Measurements from ENCODE around the gene BCL6B. TPM values are rescaled to one million over a fixed set of nuclear protein-coding genes. Genes with fewer than 3 reads are reported as not detected.
A peak's percentile ranks its signal among the peaks of the same experiment; 100 is the strongest.
"Not testable (repeated sequence)": the region's sequence is repeated elsewhere in the genome, so short reads cannot be mapped to it uniquely, and the experiment has no call there.

Gene BCL6B
- total RNA-seq (2021; ENCODE audit: unreplicated experiment) (0.18 TPM), Bru-seq, nascent RNA (percentile 14 among the genes with signal in this experiment), BruChase-seq, experiment 1, labeled RNA remaining after a 2-hour chase (percentile 26 among the genes with signal in this experiment), BruChase-seq, experiment 2, labeled RNA remaining after a 6-hour chase (percentile 23 among the genes with signal in this experiment)
- polyA plus RNA-seq (2012; ENCODE audit: insufficient read length) = 0.18 TPM
- long read RNA-seq = 0 reads

DNA sequence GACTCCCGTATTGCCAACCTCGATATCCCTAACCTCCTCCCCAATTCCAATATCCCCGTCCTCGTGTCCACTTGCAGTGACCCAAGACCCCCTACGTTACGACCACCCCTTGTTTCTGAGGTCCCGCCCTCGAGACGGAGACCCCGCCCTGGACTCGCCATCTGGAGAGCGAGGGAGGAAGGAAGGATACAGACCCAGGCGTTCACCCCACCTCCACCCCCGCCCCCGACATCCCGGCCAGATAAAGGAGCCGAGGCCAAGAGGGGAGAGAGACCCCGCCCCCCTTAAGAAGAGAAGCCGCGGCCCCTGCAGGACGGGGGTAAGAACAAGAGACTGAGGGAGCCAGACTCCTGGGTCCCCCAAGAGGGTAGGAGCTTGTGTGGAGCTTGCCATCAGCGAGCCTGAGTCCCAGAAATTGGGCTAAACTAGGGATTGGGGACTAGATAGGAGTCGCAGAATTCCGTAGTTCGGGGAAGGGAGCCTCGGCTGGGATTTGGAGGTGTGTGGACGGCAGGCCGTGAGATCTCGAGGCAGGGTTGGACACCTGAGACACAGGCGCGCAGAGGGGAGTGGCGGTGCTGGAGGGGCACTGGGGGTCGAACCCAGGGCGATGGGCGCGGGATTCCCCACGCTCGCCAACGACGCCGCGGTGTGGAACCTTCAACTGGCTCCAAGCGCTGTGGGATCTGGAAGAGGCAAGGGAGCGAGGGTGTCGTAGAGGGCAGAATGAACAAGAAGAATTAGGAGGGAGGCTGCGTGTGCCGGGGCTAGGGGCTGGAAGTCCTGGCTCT lies at the start of gene BCL6B:
Gene BCL6B (plus strand): TSS at position 270 of the 791 bp plus-strand sequence. CDS start 622 bp downstream, outside the sequence.
- TF ChIP-seq CTCF (IDR thresholded peaks at IDR 0.05) = no peak
- no peak for TF ChIP-seq TCF7L2 (IDR thresholded peaks at IDR 0.05; ENCODE audit: low read depth, low read length)
- TF ChIP-seq, protein P1, sequence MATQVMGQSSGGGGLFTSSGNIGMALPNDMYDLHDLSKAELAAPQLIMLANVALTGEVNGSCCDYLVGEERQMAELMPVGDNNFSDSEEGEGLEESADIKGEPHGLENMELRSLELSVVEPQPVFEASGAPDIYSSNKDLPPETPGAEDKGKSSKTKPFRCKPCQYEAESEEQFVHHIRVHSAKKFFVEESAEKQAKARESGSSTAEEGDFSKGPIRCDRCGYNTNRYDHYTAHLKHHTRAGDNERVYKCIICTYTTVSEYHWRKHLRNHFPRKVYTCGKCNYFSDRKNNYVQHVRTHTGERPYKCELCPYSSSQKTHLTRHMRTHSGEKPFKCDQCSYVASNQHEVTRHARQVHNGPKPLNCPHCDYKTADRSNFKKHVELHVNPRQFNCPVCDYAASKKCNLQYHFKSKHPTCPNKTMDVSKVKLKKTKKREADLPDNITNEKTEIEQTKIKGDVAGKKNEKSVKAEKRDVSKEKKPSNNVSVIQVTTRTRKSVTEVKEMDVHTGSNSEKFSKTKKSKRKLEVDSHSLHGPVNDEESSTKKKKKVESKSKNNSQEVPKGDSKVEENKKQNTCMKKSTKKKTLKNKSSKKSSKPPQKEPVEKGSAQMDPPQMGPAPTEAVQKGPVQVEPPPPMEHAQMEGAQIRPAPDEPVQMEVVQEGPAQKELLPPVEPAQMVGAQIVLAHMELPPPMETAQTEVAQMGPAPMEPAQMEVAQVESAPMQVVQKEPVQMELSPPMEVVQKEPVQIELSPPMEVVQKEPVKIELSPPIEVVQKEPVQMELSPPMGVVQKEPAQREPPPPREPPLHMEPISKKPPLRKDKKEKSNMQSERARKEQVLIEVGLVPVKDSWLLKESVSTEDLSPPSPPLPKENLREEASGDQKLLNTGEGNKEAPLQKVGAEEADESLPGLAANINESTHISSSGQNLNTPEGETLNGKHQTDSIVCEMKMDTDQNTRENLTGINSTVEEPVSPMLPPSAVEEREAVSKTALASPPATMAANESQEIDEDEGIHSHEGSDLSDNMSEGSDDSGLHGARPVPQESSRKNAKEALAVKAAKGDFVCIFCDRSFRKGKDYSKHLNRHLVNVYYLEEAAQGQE (IDR thresholded peaks at IDR 0.05; ENCODE audit: insufficient read depth in 1 of 2, low read depth in 2 of 2, low read length in 1 of 2) = no peak
- no peak for TF ChIP-seq SIN3A (IDR thresholded peaks at IDR 0.05; ENCODE audit: borderline replicate concordance, insufficient read depth, low read depth, low read length)
- no peak for TF ChIP-seq POLR2AphosphoS5 (IDR thresholded peaks at IDR 0.05; ENCODE audit: low read depth, low read length)
- in situ Hi-C loops (cut with HindIII; ENCODE audit: low pct_unique_long_range_greater_than_20kb, low sequenced_read_pairs) = no loop called here
- DNase-seq (ENCODE audit: low read depth, low spot score) (no peak), ATAC-seq (no peak)
- intact Hi-C loops (cut with micrococcal nuclease; ENCODE audit: unreplicated experiment) = loop anchor here (5.0 kb wide), 1 partner anchor 111 kb away; no protein-coding TSS in a partner anchor
- Histone ChIP-seq H3K9me3 (ENCODE audit: control insufficient read depth, insufficient read depth, low read depth, low read length) (no peaks in the 10 kb centered on the region), H3K27me3 (ENCODE audit: control insufficient read depth, insufficient read depth, low read length) (no peaks in the 10 kb centered on the region), H3K4me3 (ENCODE audit: low read depth in 2 of 2, low read length in 2 of 2) (peak within 1 kb of the TSS; percentile 16 to 49), H3K4me1 (ENCODE audit: control insufficient read depth, insufficient read depth, low read length) (peaks cover 16% of the 10 kb centered on the region), H3K27ac (ENCODE audit: low read length) (peak within 1 kb of the TSS; percentile 89), H3K36me3 (ENCODE audit: control insufficient read depth, insufficient read depth, low read length) (no peaks in the 10 kb centered on the region)
- BruUV-seq (replicated peaks) = no TSS peak
- POLR2A ChIA-PET = no interaction called here
- CTCF ChIA-PET = interaction anchor here (0.6 kb wide), 1 partner anchor 109 kb away, joined by 6 read pairs; no protein-coding TSS in a partner anchor

- in situ Hi-C loops (cut with HindIII; ENCODE audit: low pct_unique_long_range_greater_than_20kb, low sequenced_read_pairs); CTCF ChIA-PET; intact Hi-C loops (cut with micrococcal nuclease; ENCODE audit: unreplicated experiment); DNase-seq (ENCODE audit: low read depth, low spot score); H3K4me3 ChIP-seq (ENCODE audit: low read depth in 2 of 2, low read length in 2 of 2); H3K27me3 ChIP-seq (ENCODE audit: control insufficient read depth, insufficient read depth, low read length); H3K4me1 ChIP-seq (ENCODE audit: control insufficient read depth, insufficient read depth, low read length); BruUV-seq (replicated peaks); H3K9me3 ChIP-seq (ENCODE audit: control insufficient read depth, insufficient read depth, low read depth, low read length); H3K36me3 ChIP-seq (ENCODE audit: control insufficient read depth, insufficient read depth, low read length); H3K27ac ChIP-seq (ENCODE audit: low read length); ATAC-seq; POLR2A ChIA-PET: not testable (repeated sequence)
These were observed 43.4 kb upstream of the BCL6B start for GRCh38 chr17:6979440-6979839.

Measured in Panc1 (cell line).